ENCODE data around the gene ICAM1.
"Not testable (repeated sequence)": the region's sequence is repeated elsewhere in the genome, so short reads cannot be mapped to it uniquely, and the experiment has no call there.

ICAM1 gene

GRCh38 chr19:10233946-10234345 is 37.0 kb upstream of the ICAM1 start:
- H3K27ac ChIP-seq = no peak overlapping the region
- TF ChIP-seq CTCF (conservative IDR thresholded peaks at IDR 0.05) (no peak), ZFX (IDR thresholded peaks at IDR 0.05) (no peak)

- H3K27ac ChIP-seq = no peak overlapping the region
- TF ChIP-seq ZFX (IDR thresholded peaks at IDR 0.05) (no peak), CTCF (conservative IDR thresholded peaks at IDR 0.05) (no peak)
Observed at GRCh38 chr19:10235003-10235402, 35.9 kb upstream of the ICAM1 start.

- H3K27ac ChIP-seq = not testable (repeated sequence)
Observed at GRCh38 chr19:10235409-10235808, 35.5 kb upstream of the ICAM1 start.

- H3K27ac ChIP-seq = no peak overlapping the region
- TF ChIP-seq ZFX (IDR thresholded peaks at IDR 0.05) = no peak
- no peak for TF ChIP-seq CTCF (conservative IDR thresholded peaks at IDR 0.05)
Observed at GRCh38 chr19:10237702-10238101, 33.2 kb upstream of the ICAM1 start.

- TF ChIP-seq ZFX (IDR thresholded peaks at IDR 0.05) (no peak), CTCF (conservative IDR thresholded peaks at IDR 0.05) (no peak)
- H3K27ac ChIP-seq = no peak overlapping the region
Observed at GRCh38 chr19:10238172-10238783, 32.6 kb upstream of the ICAM1 start.

- H3K27ac ChIP-seq = not testable (repeated sequence)
Observed at GRCh38 chr19:10241826-10242449, 29.0 kb upstream of the ICAM1 start.

- TF ChIP-seq CTCF (conservative IDR thresholded peaks at IDR 0.05) = no peak
- no peak for TF ChIP-seq ZFX (IDR thresholded peaks at IDR 0.05)
- no peak overlapping the region for H3K27ac ChIP-seq
Observed at GRCh38 chr19:10243606-10244005, 27.3 kb upstream of the ICAM1 start.

GRCh38 chr19:10245189-10245939 is 25.6 kb upstream of the ICAM1 start:
- no peak for TF ChIP-seq ZFX (IDR thresholded peaks at IDR 0.05)
- no peak for TF ChIP-seq CTCF (conservative IDR thresholded peaks at IDR 0.05)
- H3K27ac ChIP-seq = no peak overlapping the region
